HEK293T (cell line): ENCODE data around the gene SNCA.

Source experiments
- CTCF ChIA-PET: fragments of 350-600 bp; formaldehyde crosslinking; extraction: SDS; loops from one replicate; lab custom pipeline; 2021; ENCODE audit warnings: antibody characterized with exemption, inconsistent platforms; lab: Yijun Ruan, JAX
- POLR2A ChIA-PET: fragments of 350-600 bp; formaldehyde crosslinking; extraction: SDS; loops from one replicate; lab custom pipeline; 2020; ENCODE audit warnings: antibody characterized with exemption, inconsistent platforms; lab: Yijun Ruan, JAX
- DNase-seq: peaks from one replicate; pipeline ENCODE4 v3.0.0; 2012; ENCODE audit warnings: mixed read lengths; ENCODE audit errors: extremely low spot score
- ARNT ChIP-seq: fragments of 450-650 bp; IDR thresholded peaks from 2 replicates; pipeline ENCODE4 v1.6.1; 2017; ENCODE audit warnings: mild to moderate bottlenecking
- BHLHE40 ChIP-seq: fragments of 450-650 bp; IDR thresholded peaks from 2 replicates; pipeline ENCODE4 v1.6.1; 2016; ENCODE audit warnings: mild to moderate bottlenecking, moderate library complexity, borderline replicate concordance
- CTBP1 ChIP-seq: fragments of 450-650 bp; IDR thresholded peaks from 2 replicates; pipeline ENCODE4 v1.6.1; 2016; ENCODE audit warnings: borderline replicate concordance
- ELF4 ChIP-seq: fragments of 450-650 bp; IDR thresholded peaks from 2 replicates; pipeline ENCODE4 v1.6.1; 2017; ENCODE audit warnings: antibody characterized with exemption
- FOXA1 ChIP-seq: fragments of 450-650 bp; IDR thresholded peaks from 2 replicates; pipeline ENCODE4 v1.6.1; 2016; ENCODE audit warnings: mild to moderate bottlenecking
- FOXK2 ChIP-seq: fragments of 450-650 bp; IDR thresholded peaks from 2 replicates; pipeline ENCODE4 v1.6.1; 2016; ENCODE audit warnings: mild to moderate bottlenecking
- FOXM1 ChIP-seq: fragments of 450-650 bp; IDR thresholded peaks from 2 replicates; pipeline ENCODE4 v1.6.1; 2017; ENCODE audit warnings: mild to moderate bottlenecking, borderline replicate concordance
- HDGF ChIP-seq: fragments of 450-650 bp; IDR thresholded peaks from 2 replicates; pipeline ENCODE4 v1.6.1; 2017; ENCODE audit warnings: antibody characterized with exemption, borderline replicate concordance
- L3MBTL2 ChIP-seq: fragments of 450-650 bp; conservative IDR thresholded peaks from 2 replicates; pipeline ENCODE4 v1.6.1; 2016; ENCODE audit warnings: mild to moderate bottlenecking
- LEF1 ChIP-seq: fragments of 450-650 bp; IDR thresholded peaks from 2 replicates; pipeline ENCODE4 v1.6.1; 2017; ENCODE audit warnings: mild to moderate bottlenecking, borderline replicate concordance
- NFRKB ChIP-seq: fragments of 450-650 bp; IDR thresholded peaks from 2 replicates; pipeline ENCODE4 v1.6.1; 2016; ENCODE audit warnings: mild to moderate bottlenecking, moderate library complexity
- SP1 ChIP-seq: fragments of 450-650 bp; IDR thresholded peaks from 2 replicates; pipeline ENCODE4 v1.6.1; 2017
- SUZ12 ChIP-seq: fragments of 450-650 bp; IDR thresholded peaks from 2 replicates; pipeline ENCODE4 v1.6.1; 2016; ENCODE audit warnings: mild to moderate bottlenecking
- TARDBP ChIP-seq: fragments of 450-650 bp; IDR thresholded peaks from 2 replicates; pipeline ENCODE4 v1.6.1; 2016
- ZNF384 ChIP-seq: fragments of 450-650 bp; IDR thresholded peaks from 2 replicates; pipeline ENCODE4 v1.6.1; 2016
- TF ChIP-seq, protein P1 (sequence below): fragments of 450-650 bp; IDR thresholded peaks from 2 replicates; pipeline ENCODE4 v1.6.1; 2016

The SNCA gene

DNA sequence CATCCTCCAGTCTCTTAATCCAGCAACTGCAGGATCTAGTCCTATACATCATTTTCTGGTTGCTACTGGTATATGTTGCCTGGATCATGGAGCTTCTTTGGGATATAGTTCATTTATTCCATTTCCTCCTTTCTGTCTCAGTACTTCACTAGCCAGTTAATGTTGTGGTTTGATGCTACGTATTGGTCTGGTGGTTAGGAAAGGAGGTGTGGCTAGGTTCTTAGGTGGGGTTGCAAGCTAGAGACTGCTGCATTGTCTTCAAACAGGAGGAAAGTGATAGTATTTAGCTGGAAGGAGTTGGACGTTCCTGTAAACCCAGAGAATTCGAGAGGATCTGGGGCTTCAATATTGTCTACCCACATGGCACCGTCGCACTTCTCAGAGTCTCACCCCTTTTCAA, 129.5 kb downstream of the SNCA start:
- ChIA-PET POLR2A (no interaction called here), CTCF (no interaction called here)
- TF ChIP-seq BHLHE40: no peak
- no peak for TF ChIP-seq TARDBP
- TF ChIP-seq HDGF: no peak
- no peak for TF ChIP-seq L3MBTL2
- no peak for TF ChIP-seq ARNT
- no peak for TF ChIP-seq ZNF384
- no peak for TF ChIP-seq FOXM1
- TF ChIP-seq LEF1: no peak
- TF ChIP-seq FOXA1: no peak
- TF ChIP-seq SP1: no peak
- TF ChIP-seq, protein P1, sequence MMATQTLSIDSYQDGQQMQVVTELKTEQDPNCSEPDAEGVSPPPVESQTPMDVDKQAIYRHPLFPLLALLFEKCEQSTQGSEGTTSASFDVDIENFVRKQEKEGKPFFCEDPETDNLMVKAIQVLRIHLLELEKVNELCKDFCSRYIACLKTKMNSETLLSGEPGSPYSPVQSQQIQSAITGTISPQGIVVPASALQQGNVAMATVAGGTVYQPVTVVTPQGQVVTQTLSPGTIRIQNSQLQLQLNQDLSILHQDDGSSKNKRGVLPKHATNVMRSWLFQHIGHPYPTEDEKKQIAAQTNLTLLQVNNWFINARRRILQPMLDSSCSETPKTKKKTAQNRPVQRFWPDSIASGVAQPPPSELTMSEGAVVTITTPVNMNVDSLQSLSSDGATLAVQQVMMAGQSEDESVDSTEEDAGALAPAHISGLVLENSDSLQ: no peak
- no peak for TF ChIP-seq FOXK2
- no peak for TF ChIP-seq SUZ12
- TF ChIP-seq ELF4: no peak
- no peak for DNase-seq

DNA sequence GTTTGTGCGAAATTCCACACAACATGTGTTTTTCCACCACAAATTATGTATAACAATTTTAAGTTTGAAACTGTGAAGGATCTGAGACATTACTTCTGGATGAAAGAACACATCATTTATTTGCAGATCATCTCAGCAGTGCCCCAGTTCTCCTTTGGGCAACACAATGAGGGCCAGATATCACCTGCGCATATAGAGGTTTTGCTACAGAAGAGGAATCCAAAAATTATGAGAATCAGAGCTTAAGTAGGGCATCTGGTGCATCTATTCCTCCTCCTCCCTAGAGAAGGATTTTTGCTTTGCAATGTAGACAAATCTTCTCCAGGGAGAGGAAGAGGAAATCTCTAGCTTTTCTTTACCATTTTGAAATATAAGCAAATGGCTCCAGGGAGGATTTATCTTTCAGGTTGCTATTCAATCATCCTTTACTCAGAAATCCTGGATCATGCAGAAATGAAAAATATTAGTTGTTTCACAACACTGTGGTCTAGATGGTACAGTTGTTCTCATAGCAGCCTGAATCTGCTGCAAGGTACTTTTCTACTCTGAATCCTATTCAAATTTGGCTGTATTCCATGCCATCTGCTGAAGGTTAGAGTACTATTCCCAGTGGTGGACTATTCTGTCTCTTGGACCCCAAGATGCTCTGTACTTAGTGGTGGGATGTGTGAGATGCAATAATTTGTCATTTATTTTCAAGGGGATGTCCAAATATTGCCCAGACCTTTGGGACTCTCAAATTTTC, 132.1 kb downstream of the SNCA start:
- DNase-seq: no peak
- TF ChIP-seq ZNF384: no peak
- TF ChIP-seq, protein P1: no peak
- TF ChIP-seq CTBP1: no peak
- TF ChIP-seq SP1: no peak
- no peak for TF ChIP-seq FOXM1
- no peak for TF ChIP-seq NFRKB
- TF ChIP-seq LEF1: no peak
- TF ChIP-seq L3MBTL2: no peak
- TF ChIP-seq FOXA1: no peak
- TF ChIP-seq ARNT: no peak
- no peak for TF ChIP-seq FOXK2
- no peak for TF ChIP-seq TARDBP
- TF ChIP-seq SUZ12: no peak
- TF ChIP-seq ELF4: no peak
- no peak for TF ChIP-seq BHLHE40
- no peak for TF ChIP-seq HDGF
- ChIA-PET CTCF (no interaction called here), POLR2A (no interaction called here)

DNA sequence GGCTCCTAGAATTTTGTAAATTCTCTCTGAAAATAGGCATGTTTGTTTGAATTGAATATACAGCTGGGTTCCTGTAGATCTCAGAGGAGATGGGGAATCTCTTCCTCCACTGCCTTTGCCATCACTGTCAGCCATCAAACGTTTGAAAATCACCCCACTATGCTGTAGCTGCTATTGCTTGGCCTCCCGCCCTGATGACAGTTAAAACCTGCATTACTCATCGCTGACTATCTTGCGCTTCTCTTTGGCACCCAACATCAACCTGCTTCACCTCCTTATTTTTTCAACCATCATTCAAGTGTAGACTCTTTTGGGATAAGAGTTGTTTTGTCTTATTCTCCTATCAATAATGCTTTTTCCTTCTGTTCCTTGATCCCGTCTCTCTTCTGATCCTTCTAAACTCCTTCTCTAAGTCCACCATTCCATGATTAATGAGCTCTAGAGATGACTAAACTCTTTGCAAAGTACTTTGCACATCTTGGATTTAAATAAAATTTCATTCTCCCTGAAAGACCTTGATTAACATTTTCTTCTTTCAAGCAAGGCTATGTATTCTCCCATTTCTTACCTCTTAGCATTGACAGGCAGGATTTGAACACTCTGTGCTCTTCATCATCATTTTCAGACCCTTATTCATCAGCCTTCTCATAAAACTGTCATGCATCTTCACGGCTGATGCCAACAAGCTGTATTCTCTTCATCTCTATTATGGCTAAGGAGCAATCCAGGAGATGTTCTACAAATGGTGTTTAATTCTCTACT, 133.0 kb downstream of the SNCA start:
- DNase-seq: no peak
- ChIA-PET POLR2A (no interaction called here), CTCF (no interaction called here)
- TF ChIP-seq, protein P1: peak; percentile 55
- TF ChIP-seq ELF4: no peak

DNA sequence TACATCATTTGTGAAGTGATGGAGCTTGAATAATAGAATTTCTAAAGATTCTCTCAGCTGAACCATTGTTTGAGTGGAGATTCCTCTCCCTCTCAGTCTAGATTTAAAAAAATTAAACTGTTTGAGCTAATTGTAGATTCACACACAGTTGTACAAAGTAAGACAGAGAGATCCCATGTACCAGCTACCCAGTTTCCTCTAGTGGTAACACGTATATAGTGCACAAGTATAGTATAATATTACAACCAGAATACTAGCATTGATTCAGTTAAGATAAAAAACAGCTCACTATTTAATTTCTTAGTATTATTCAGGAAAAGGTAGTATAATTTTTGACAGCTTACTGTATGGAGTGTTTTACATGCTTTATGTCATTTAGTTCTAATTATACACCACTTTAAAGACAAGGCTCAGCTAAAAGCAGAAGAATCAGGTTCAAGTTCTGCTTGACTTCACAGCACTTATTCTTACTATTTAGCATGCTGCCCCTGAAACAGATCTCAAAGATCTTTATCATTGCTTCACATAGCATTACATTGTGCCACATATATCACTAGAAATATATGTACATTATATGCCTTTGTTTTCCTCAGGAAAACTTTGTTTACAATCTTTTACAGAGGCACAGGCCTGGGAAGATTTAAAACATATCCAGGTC, 136.1 kb downstream of the SNCA start:
- no peak for TF ChIP-seq L3MBTL2
- TF ChIP-seq SUZ12: no peak
- TF ChIP-seq HDGF: no peak
- TF ChIP-seq ZNF384: no peak
- TF ChIP-seq, protein P1: no peak
- no peak for TF ChIP-seq ARNT
- no peak for DNase-seq
- CTCF ChIA-PET: interaction anchor here (0.5 to 1.1 kb wide), 3 partner anchors 8 to 14 kb away, joined by 3 to 4 read pairs (median 3); no protein-coding TSS in a partner anchor
- POLR2A ChIA-PET: no interaction called here

DNA sequence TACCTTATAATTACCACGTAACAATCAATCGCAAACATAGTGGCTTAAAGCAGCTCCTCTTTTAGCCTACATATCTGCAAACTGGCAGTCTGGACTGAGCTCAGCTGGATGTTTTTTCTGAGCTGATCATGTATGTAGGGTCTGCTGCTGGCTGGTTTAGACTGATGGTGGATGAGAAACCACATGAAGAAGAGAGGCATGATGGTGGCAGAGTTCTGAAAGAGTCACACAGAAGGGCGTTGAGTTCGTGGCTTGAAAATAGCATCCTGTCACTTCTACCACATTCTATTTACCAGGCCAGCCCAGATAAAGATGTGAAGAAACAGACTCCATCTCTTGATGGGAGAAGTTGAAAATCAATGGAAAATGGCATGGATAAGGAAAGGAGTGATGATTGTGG, 151.3 kb downstream of the SNCA start:
- no peak for DNase-seq
- CTCF ChIA-PET: interaction anchor here (0.6 kb wide), 1 partner anchor 188 kb away, joined by 4 read pairs; no protein-coding TSS in a partner anchor
- POLR2A ChIA-PET: no interaction called here
- TF ChIP-seq ZNF384: no peak
- TF ChIP-seq CTBP1: no peak
- no peak for TF ChIP-seq NFRKB
- TF ChIP-seq LEF1: no peak
- no peak for TF ChIP-seq SP1
- TF ChIP-seq, protein P1: no peak
- TF ChIP-seq FOXK2: no peak
- TF ChIP-seq BHLHE40: no peak
- TF ChIP-seq FOXM1: no peak
- TF ChIP-seq SUZ12: no peak
- no peak for TF ChIP-seq FOXA1
- TF ChIP-seq ELF4: no peak
- no peak for TF ChIP-seq TARDBP
- no peak for TF ChIP-seq L3MBTL2
- TF ChIP-seq ARNT: no peak
- no peak for TF ChIP-seq HDGF
